Esophagus squamous epithelium (tissue), 5 donors: Measurements from ENCODE around the gene MYO7B. TPM values are rescaled to one million over a fixed set of nuclear protein-coding genes. Genes with fewer than 3 reads are reported as not detected.

Source experiments
- DNase-seq: peaks from one replicate; lab custom pipeline; 2025; lab: John Stamatoyannopoulos, UW
- H3K27ac ChIP-seq, 4 donors: fragments of 200-600 bp; sonication (generic); one replicate each; pipeline ENCODE4 v1.5.1; 2016 to 2019; ENCODE audit warnings: mild to moderate bottlenecking in 1 of 4
- H3K27me3 ChIP-seq, 4 donors: fragments of 200-600 bp; sonication (generic); 1 replicate in 3 of 4; 2 replicates in 1 of 4; pipeline versions ENCODE4 v1.5.1 to v1.6.0; 2017 to 2021; ENCODE audit warnings: antibody characterized with exemption in 1 of 4
- H3K36me3 ChIP-seq, 3 donors: fragments of 200-600 bp; sonication (generic); one replicate each; pipeline ENCODE4 v1.5.1; 2016 to 2019
- H3K4me1 ChIP-seq, 3 donors: fragments of 200-600 bp; sonication (generic); one replicate each; pipeline ENCODE4 v1.5.1; 2017 to 2019
- H3K4me3 ChIP-seq, 4 donors: fragments of 200-600 bp; sonication (generic); 1 replicate in 3 of 4; 2 replicates in 1 of 4; pipeline ENCODE4 v1.5.1; 2016 to 2019; ENCODE audit warnings: mild to moderate bottlenecking in 2 of 4, moderate library complexity in 1 of 4
- H3K9me3 ChIP-seq, 3 donors: fragments of 200-600 bp; sonication (generic); one replicate each; pipeline ENCODE4 v1.5.1; 2016 to 2019
- POLR2A ChIP-seq, 4 donors: fragments of 450-650 bp; IDR thresholded peaks; one replicate each; pipeline ENCODE4 v1.6.1; 2017; ENCODE audit warnings: antibody characterized with exemption in 4 of 4, mild to moderate bottlenecking in 4 of 4, moderate library complexity in 3 of 4
- WGBS, 2 donors: methylation state at CpG; one replicate each; pipeline ENCODE4 v1.1.5; 2018; 5-methylcytosine and 5-hydroxymethylcytosine counted together
- intact Hi-C: fragments of 100-400 bp; cut with DNase I; formaldehyde crosslinking; loops from one replicate; pipeline ENCODE4 v1.15.0; 2022
- total RNA-seq, 4 donors: library from RNA; depleted of rRNA; stranded (reverse); fragments of >200 nt; gene quantifications; one replicate each; pipeline ENCODE4 v1.1.0, GENCODE V29; 2016
- TF ChIP-seq, protein P1 (sequence below), 6 experiments: fragments of 450-650 bp in 4 of 6; fragments of 200-600 bp in 2 of 6; sonication (generic) in 2 of 6; IDR thresholded peaks; one replicate each; pipeline ENCODE4 v1.5.1; 2016 to 2019; ENCODE audit warnings: antibody characterized with exemption in 6 of 6, mild to moderate bottlenecking in 4 of 6, moderate library complexity in 4 of 6
- donor health status: DM: yes; HTN: yes; CAD: no.

Gene MYO7B
- total RNA-seq, 4 donors from 2014 or later = 0.19 TPM; not detected in 3

GRCh38 chr2:127610561-127610960, 75.1 kb downstream of the MYO7B start:
- no peaks in the 10 kb centered on the region for H3K27me3 ChIP-seq
- H3K4me3 ChIP-seq = no peak overlapping the region
- DNase-seq = no peak
- H3K4me1 ChIP-seq = no peaks in the 10 kb centered on the region
- peaks cover 0 to 5% (median 0%) of the 10 kb centered on the region in 3 donors for H3K9me3 ChIP-seq
- H3K36me3 ChIP-seq = no peaks in the 10 kb centered on the region
- TF ChIP-seq, protein P1, sequence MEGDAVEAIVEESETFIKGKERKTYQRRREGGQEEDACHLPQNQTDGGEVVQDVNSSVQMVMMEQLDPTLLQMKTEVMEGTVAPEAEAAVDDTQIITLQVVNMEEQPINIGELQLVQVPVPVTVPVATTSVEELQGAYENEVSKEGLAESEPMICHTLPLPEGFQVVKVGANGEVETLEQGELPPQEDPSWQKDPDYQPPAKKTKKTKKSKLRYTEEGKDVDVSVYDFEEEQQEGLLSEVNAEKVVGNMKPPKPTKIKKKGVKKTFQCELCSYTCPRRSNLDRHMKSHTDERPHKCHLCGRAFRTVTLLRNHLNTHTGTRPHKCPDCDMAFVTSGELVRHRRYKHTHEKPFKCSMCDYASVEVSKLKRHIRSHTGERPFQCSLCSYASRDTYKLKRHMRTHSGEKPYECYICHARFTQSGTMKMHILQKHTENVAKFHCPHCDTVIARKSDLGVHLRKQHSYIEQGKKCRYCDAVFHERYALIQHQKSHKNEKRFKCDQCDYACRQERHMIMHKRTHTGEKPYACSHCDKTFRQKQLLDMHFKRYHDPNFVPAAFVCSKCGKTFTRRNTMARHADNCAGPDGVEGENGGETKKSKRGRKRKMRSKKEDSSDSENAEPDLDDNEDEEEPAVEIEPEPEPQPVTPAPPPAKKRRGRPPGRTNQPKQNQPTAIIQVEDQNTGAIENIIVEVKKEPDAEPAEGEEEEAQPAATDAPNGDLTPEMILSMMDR (IDR thresholded peaks at IDR 0.05) = no peak
- TF ChIP-seq POLR2A (IDR thresholded peaks at IDR 0.05) = no peak
- 83% methylated on average over 1 of the region's 1 CpG; no CpG with 5 or more reads in 1 of the 2 donors for WGBS, 2 donors
- intact Hi-C loops = no loop called here
- no peak overlapping the region for H3K27ac ChIP-seq

DNA sequence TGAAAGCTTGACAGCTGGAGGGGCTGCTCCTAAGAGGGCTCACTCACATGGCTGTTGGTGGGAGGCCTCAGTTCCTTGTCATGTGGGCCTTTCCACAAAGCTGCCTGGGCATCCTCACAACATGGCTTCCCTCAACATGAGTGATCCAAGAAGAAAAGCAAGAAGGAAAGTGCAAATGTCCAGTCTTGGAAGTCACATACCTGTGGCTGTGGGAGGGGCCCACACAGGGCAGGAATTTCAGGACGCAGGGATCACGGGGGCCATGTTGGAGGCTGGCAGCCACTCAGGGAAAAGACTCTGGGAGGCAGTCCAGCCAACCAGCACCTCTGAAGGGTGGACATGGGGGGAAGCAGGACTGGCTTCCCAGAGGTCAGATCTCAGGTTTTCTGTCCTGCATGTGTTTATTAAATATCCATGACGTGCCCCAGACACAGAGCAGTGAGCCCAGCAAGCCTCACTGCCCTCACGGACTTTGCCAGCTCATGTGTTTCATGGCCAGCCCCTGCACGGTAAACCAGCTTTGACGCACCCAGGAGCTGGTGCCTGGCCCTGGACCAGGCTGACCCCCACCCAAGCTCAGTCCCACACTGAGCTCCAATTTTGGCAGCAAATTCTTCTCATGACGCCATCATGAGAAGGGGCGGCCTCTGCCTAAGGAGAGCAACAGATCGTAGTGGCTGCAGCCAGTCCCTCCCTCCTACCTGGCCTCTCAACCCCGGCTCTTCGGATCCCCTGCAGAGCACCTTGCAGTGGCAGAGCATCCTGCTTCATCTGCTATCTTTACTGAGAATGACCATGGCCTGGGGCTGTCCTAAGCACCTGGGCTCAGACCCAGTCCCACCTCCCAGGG, 75.8 kb downstream of the MYO7B start:
- H3K9me3 ChIP-seq = peaks cover 0 to 5% (median 0%) of the 10 kb centered on the region in 3 donors
- no peaks in the 10 kb centered on the region for H3K36me3 ChIP-seq
- H3K27me3 ChIP-seq = no peaks in the 10 kb centered on the region
- 72 to 81% methylated on average over 3 to 5 of the region's 11 CpGs for WGBS, 2 donors
- H3K4me3 ChIP-seq = no peak overlapping the region
- intact Hi-C loops = no loop called here
- H3K27ac ChIP-seq = no peak overlapping the region
- no peak for DNase-seq
- TF ChIP-seq, protein P1 (IDR thresholded peaks at IDR 0.05) = no peak
- TF ChIP-seq POLR2A (IDR thresholded peaks at IDR 0.05) = no peak
- no peaks in the 10 kb centered on the region for H3K4me1 ChIP-seq

DNA sequence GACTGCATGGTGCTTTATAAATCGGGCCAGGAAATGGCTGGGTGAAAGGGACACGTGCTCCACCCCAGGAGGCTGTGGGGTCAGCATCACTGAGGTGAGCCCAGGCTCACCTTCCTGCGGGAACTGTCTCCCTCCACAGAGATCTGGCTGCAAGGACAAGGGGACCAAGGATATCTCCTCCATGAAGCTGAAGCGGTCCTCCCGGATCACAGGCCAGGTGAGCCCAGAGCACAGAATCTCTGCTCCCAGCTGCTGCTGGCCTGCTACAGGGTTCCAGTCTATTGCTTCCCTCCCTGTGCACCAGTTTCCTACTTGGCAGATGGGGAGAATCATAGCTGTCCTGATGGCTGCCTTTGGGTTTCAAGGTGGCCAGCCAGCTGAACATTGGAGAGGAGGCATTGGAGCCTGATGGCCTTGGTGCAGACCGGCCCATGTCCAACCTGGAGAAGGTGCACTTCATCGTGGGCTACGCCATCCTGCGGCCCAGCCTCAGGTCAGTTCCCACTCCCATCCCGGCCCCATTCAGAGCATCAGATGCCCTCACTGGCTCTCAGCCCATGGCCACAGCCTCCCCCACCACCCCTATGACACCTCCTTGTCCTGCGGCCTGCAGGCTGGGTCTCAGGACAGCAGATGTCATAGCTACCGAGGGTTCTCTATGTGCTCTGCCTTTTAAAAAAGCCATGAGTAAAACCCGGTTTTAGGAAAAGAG, 76.8 kb downstream of the MYO7B start:
- Histone ChIP-seq H3K27me3 (no peaks in the 10 kb centered on the region), H3K4me1 (no peaks in the 10 kb centered on the region), H3K4me3 (no peak overlapping the region), H3K9me3 (peaks cover 0 to 5% (median 0%) of the 10 kb centered on the region in 3 donors), H3K27ac (no peak overlapping the region), H3K36me3 (no peaks in the 10 kb centered on the region)
- DNase-seq = no peak
- 80 to 91% methylated on average over 4 to 8 of the region's 13 CpGs for WGBS, 2 donors
- TF ChIP-seq, protein P1 (IDR thresholded peaks at IDR 0.05) = no peak
- no peak for TF ChIP-seq POLR2A (IDR thresholded peaks at IDR 0.05)
- intact Hi-C loops = no loop called here

DNA sequence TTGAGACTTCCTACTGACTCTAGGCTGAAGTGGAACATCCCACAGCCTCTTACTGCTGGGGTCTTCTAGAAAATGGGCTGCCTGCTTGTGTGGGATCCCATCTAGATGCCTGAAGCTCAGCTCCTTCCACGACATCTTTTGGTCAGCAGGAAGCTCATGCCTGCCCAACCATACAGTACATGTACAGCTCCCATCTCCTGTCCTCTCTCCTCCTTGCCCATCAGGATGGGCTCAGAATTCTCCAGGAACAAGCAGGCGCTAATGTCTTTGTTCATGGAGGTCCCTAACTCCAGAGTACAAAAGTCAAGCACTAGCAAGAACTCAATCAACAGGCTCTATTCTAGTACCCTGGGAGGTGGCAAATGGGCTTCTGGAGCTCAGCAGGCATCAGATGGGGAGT, 78.8 kb downstream of the MYO7B start:
- no peaks in the 10 kb centered on the region for H3K4me1 ChIP-seq
- H3K27ac ChIP-seq = no peak overlapping the region
- no peak for TF ChIP-seq POLR2A (IDR thresholded peaks at IDR 0.05)
- TF ChIP-seq, protein P1 (IDR thresholded peaks at IDR 0.05) = no peak
- no peaks in the 10 kb centered on the region for H3K36me3 ChIP-seq
- peaks cover 0 to 5% (median 0%) of the 10 kb centered on the region in 3 donors for H3K9me3 ChIP-seq
- WGBS, 2 donors = 88 to 90% methylated on average over 2 of the region's 2 CpGs
- intact Hi-C loops = no loop called here
- peaks cover 0 to under 1% (median 0%) of the 10 kb centered on the region in 4 donors for H3K27me3 ChIP-seq
- no peak for DNase-seq
- no peak overlapping the region for H3K4me3 ChIP-seq

DNA sequence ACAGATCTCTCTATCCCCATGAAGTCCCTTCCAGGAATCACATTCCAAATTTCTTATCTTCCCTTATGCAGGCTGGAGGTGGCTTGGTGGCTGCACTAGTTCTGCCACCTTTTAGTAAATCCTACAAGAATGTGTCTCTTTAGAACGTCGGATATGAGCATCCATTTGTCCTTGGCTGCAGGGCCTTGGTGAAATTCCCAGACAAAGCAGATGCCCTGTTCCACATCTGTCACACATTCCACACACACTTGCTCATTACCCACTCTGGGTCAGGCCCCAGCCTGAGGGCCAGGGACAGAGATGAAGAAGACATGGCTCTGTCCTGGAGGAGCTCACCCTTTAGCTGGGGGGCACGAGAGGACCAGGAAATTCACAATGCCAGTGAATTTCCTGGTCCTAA, 79.2 kb downstream of the MYO7B start:
- no peak for TF ChIP-seq POLR2A (IDR thresholded peaks at IDR 0.05)
- TF ChIP-seq, protein P1 (IDR thresholded peaks at IDR 0.05) = no peak
- intact Hi-C loops = no loop called here
- Histone ChIP-seq H3K27ac (no peak overlapping the region), H3K4me3 (no peak overlapping the region), H3K9me3 (peaks cover 0 to 5% (median 0%) of the 10 kb centered on the region in 3 donors), H3K4me1 (no peaks in the 10 kb centered on the region), H3K27me3 (peaks cover 0 to 6% (median 0%) of the 10 kb centered on the region in 4 donors), H3K36me3 (no peaks in the 10 kb centered on the region)
- WGBS, 2 donors = 29 to 33% methylated on average over 2 of the region's 3 CpGs
- no peak for DNase-seq
